GM08714 (cell line): ENCODE results near the gene ASB15.
"Not testable (repeated sequence)": the region's sequence is repeated elsewhere in the genome, so short reads cannot be mapped to it uniquely, and the experiment has no call there.

Experiments used
- H3K4me3 ChIP-seq: fragments of 200-500 bp; sonication (Bioruptor generic); 2 replicates; pipeline ENCODE4 v1.5.1; 2014; ENCODE audit warnings: mild to moderate bottlenecking, low read length, inconsistent platforms
- ZNF274 ChIP-seq: IDR thresholded peaks from 2 replicates; pipeline ENCODE4 v1.6.1; 2012; ENCODE audit warnings: mild to moderate bottlenecking, low read depth, low read length

The ASB15 gene

GRCh38 chr7:123601530-123601929 is at the start of gene ASB15:
Gene ASB15 (plus strand): TSS chr7:123601821. CDS start chr7:123614503, 12,682 bp downstream.
- no peak within 1 kb of the TSS for H3K4me3 ChIP-seq
- no peak for TF ChIP-seq ZNF274

GRCh38 chr7:123552134-123552533 is 49.5 kb upstream of the ASB15 start:
- not testable (repeated sequence) for H3K4me3 ChIP-seq

- H3K4me3 ChIP-seq = no peak overlapping the region
- TF ChIP-seq ZNF274 = no peak
Measured at GRCh38 chr7:123552641-123553040, 49.0 kb upstream of the ASB15 start.

- no peak for TF ChIP-seq ZNF274
Measured at GRCh38 chr7:123553159-123553558, 48.5 kb upstream of the ASB15 start.

GRCh38 chr7:123555484-123555883 is 46.1 kb upstream of the ASB15 start:
- no peak for TF ChIP-seq ZNF274
- no peak overlapping the region for H3K4me3 ChIP-seq

More at GRCh38 chr7:123553159-123553558, 48.5 kb upstream of the ASB15 start:
- H3K4me3 ChIP-seq = no peak overlapping the region

GRCh38 chr7:123557016-123557397 is 44.6 kb upstream of the ASB15 start:
- TF ChIP-seq ZNF274 = no peak
- H3K4me3 ChIP-seq = peak overlapping the region; percentile 92

GRCh38 chr7:123557398-123558288 is 44.0 kb upstream of the ASB15 start, which contains the start of gene NDUFA5:
Gene NDUFA5 (minus strand): TSS chr7:123557818. CDS start chr7:123557795, 23 bp downstream.
- TF ChIP-seq ZNF274 = no peak
- peak within 1 kb of the TSS; percentile 92 for H3K4me3 ChIP-seq

GRCh38 chr7:123558289-123558874 is 43.2 kb upstream of the ASB15 start:
- peak overlapping the region; percentile 92 for H3K4me3 ChIP-seq
- no peak for TF ChIP-seq ZNF274

- TF ChIP-seq ZNF274 = no peak
- no peak overlapping the region for H3K4me3 ChIP-seq
Measured at GRCh38 chr7:123562121-123562520, 39.5 kb upstream of the ASB15 start.

- H3K4me3 ChIP-seq = no peak overlapping the region
- no peak for TF ChIP-seq ZNF274
Measured at GRCh38 chr7:123569352-123570010, 32.1 kb upstream of the ASB15 start.

- H3K4me3 ChIP-seq = no peak overlapping the region
- TF ChIP-seq ZNF274 = no peak
Measured at GRCh38 chr7:123570390-123571182, 31.0 kb upstream of the ASB15 start.

- H3K4me3 ChIP-seq = no peak overlapping the region
- no peak for TF ChIP-seq ZNF274
Measured at GRCh38 chr7:123571187-123571586, 30.4 kb upstream of the ASB15 start.

- no peak for TF ChIP-seq ZNF274
- no peak overlapping the region for H3K4me3 ChIP-seq
Measured at GRCh38 chr7:123571684-123572083, 29.9 kb upstream of the ASB15 start.

GRCh38 chr7:123573341-123573740 is 28.3 kb upstream of the ASB15 start:
- TF ChIP-seq ZNF274 = no peak
- no peak overlapping the region for H3K4me3 ChIP-seq
